Erythroblast (primary cell): ENCODE measurements around the gene CGB8.
A peak's percentile ranks its signal among the peaks of the same experiment; 100 is the strongest.
"Not testable (repeated sequence)": the region's sequence is repeated elsewhere in the genome, so short reads cannot be mapped to it uniquely, and the experiment has no call there.

Source experiments
- DNase-seq, 2 experiments: peaks; one replicate each; lab custom pipeline; 2025; lab: John Stamatoyannopoulos, UW
- GATA1 ChIP-seq: IDR thresholded peaks from 2 replicates; pipeline ENCODE4 v1.6.1; 2011; ENCODE audit warnings: low read depth, mild to moderate bottlenecking, control low read depth, low read length, moderate library complexity
- POLR2A ChIP-seq: IDR thresholded peaks from 2 replicates; pipeline ENCODE4 v1.6.1; 2011; ENCODE audit warnings: mild to moderate bottlenecking, low read length

Gene CGB8

GRCh38 chr19:49049011-49049410 is at the start of gene CGB8:
CGB8 (minus strand) TSS chr19:49049111; CDS start chr19:49048739, 372 bp downstream.
- DNase-seq, result not testable (repeated sequence)

- no peak for TF ChIP-seq GATA1
- TF ChIP-seq POLR2A, result no peak
Observed at GRCh38 chr19:49097453-49098288, 48.8 kb upstream of the CGB8 start.

GRCh38 chr19:49094505-49095482 is 45.9 kb upstream of the CGB8 start:
- TF ChIP-seq POLR2A (no peak), GATA1 (no peak)
- no peak for DNase-seq

More at GRCh38 chr19:49097453-49098288, 48.8 kb upstream of the CGB8 start:
- DNase-seq, result peak; percentile 77 to 89

GRCh38 chr19:49092686-49093085 is 43.8 kb upstream of the CGB8 start:
- no peak for TF ChIP-seq POLR2A
- TF ChIP-seq GATA1, result no peak
- DNase-seq, result no peak

GRCh38 chr19:49091391-49092038 is 42.6 kb upstream of the CGB8 start:
- DNase-seq, result no peak

GRCh38 chr19:49086296-49086695 is 37.4 kb upstream of the CGB8 start:
- TF ChIP-seq POLR2A (no peak), GATA1 (no peak)
- no peak for DNase-seq

More at GRCh38 chr19:49091391-49092038, 42.6 kb upstream of the CGB8 start:
- TF ChIP-seq GATA1, result no peak
- no peak for TF ChIP-seq POLR2A

- TF ChIP-seq GATA1 (no peak), POLR2A (no peak)
- DNase-seq, result no peak
Observed at GRCh38 chr19:49085868-49086232, 36.9 kb upstream of the CGB8 start.

GRCh38 chr19:49085020-49085867 is 36.3 kb upstream of the CGB8 start, which contains the start of gene SNRNP70:
SNRNP70 (plus strand) TSS chr19:49085451; CDS start chr19:49086415, 964 bp downstream.
- TF ChIP-seq GATA1, result no peak
- TF ChIP-seq POLR2A, result peak; percentile 96
- peak; percentile 99 for DNase-seq

- no peak for DNase-seq
- TF ChIP-seq GATA1 (no peak), POLR2A (no peak)
Observed at GRCh38 chr19:49084206-49085019, 35.5 kb upstream of the CGB8 start.

- TF ChIP-seq GATA1, result no peak
- no peak for TF ChIP-seq POLR2A
- DNase-seq, result no peak
Observed at GRCh38 chr19:49081273-49081672, 32.4 kb upstream of the CGB8 start.

- TF ChIP-seq GATA1 (no peak), POLR2A (no peak)
- DNase-seq, result no peak
Observed at GRCh38 chr19:49080392-49080791, 31.5 kb upstream of the CGB8 start.

GRCh38 chr19:49074869-49075268 is 26.0 kb upstream of the CGB8 start:
- DNase-seq, result peak; percentile 42 to 52
